RWPE2 (cell line): ENCODE results near the gene SLC36A2.
"Not testable (repeated sequence)": the region's sequence is repeated elsewhere in the genome, so short reads cannot be mapped to it uniquely, and the experiment has no call there.

ENCODE experiments used
- ATAC-seq: fragments of 200-7000 bp; cut with Tn5 transposase; 3 replicates; pipeline ENCODE4 v1.9.1; 2021; ENCODE audit warnings: low read depth
- DNase-seq: peaks from one replicate; pipeline ENCODE4 v3.0.0-alpha.2; 2020; ENCODE audit warnings: low spot score
- H3K27ac ChIP-seq: fragments of 450-650 bp; 2 replicates; pipeline ENCODE4 v1.5.1; 2017; ENCODE audit warnings: mild to moderate bottlenecking; ENCODE audit not compliant: poor library complexity, severe bottlenecking
- H3K27me3 ChIP-seq: fragments of 250-450 bp; sonication (Bioruptor Pico); 2 replicates; pipeline ENCODE4 v1.5.1; 2021; ENCODE audit warnings: mild to moderate bottlenecking, moderate library complexity; ENCODE audit not compliant: insufficient read depth, poor library complexity, severe bottlenecking
- H3K36me3 ChIP-seq: fragments of 250-450 bp; sonication (Bioruptor Pico); 2 replicates; pipeline ENCODE4 v1.5.1; 2020; ENCODE audit warnings: low read depth, mild to moderate bottlenecking, moderate library complexity
- H3K4me1 ChIP-seq: fragments of 250-450 bp; sonication (Bioruptor Pico); 2 replicates; pipeline ENCODE4 v1.5.1; 2021; ENCODE audit warnings: mild to moderate bottlenecking, moderate library complexity; ENCODE audit not compliant: insufficient read depth, poor library complexity, severe bottlenecking
- H3K4me3 ChIP-seq: fragments of 250-450 bp; sonication (Bioruptor Pico); 2 replicates; pipeline ENCODE4 v1.5.1; 2021; ENCODE audit warnings: mild to moderate bottlenecking, moderate library complexity; ENCODE audit not compliant: severe bottlenecking
- H3K9me3 ChIP-seq: fragments of 250-450 bp; sonication (Bioruptor Pico); 2 replicates; pipeline ENCODE4 v1.5.1; 2021; ENCODE audit warnings: mild to moderate bottlenecking, moderate library complexity; ENCODE audit not compliant: severe bottlenecking
- CTCF ChIP-seq: fragments of 450-650 bp; IDR thresholded peaks from one replicate; pipeline ENCODE4 v1.5.1; 2017; ENCODE audit warnings: mild to moderate bottlenecking, moderate library complexity; ENCODE audit not compliant: poor library complexity, severe bottlenecking

The SLC36A2 gene

GRCh38 chr5:151381899-151382298 is 34.5 kb upstream of the SLC36A2 start:
- DNase-seq: no peak

GRCh38 chr5:151378616-151379015 is 31.3 kb upstream of the SLC36A2 start:
- no peak for TF ChIP-seq CTCF
- DNase-seq (no peak), ATAC-seq (no peak)
- Histone ChIP-seq H3K4me1 (no peaks in the 10 kb centered on the region), H3K36me3 (no peaks in the 10 kb centered on the region), H3K9me3 (no peaks in the 10 kb centered on the region), H3K27ac (no peak overlapping the region), H3K4me3 (no peak overlapping the region), H3K27me3 (no peaks in the 10 kb centered on the region)

More at GRCh38 chr5:151381899-151382298, 34.5 kb upstream of the SLC36A2 start:
- H3K27me3 ChIP-seq: no peaks in the 10 kb centered on the region
- no peak overlapping the region for H3K4me3 ChIP-seq
- no peaks in the 10 kb centered on the region for H3K36me3 ChIP-seq
- H3K4me1 ChIP-seq: no peaks in the 10 kb centered on the region
- H3K9me3 ChIP-seq: no peaks in the 10 kb centered on the region
- ATAC-seq: no peak
- H3K27ac ChIP-seq: no peak overlapping the region
- no peak for TF ChIP-seq CTCF

- Histone ChIP-seq H3K4me1 (no peaks in the 10 kb centered on the region), H3K4me3 (no peak overlapping the region), H3K27me3 (no peaks in the 10 kb centered on the region), H3K9me3 (no peaks in the 10 kb centered on the region), H3K27ac (no peak overlapping the region), H3K36me3 (no peaks in the 10 kb centered on the region)
- ATAC-seq: no peak
- DNase-seq: no peak
- no peak for TF ChIP-seq CTCF
Measured at GRCh38 chr5:151374539-151374938, 27.2 kb upstream of the SLC36A2 start.

- not testable (repeated sequence) for DNase-seq, ATAC-seq, H3K27ac ChIP-seq, H3K36me3 ChIP-seq, H3K9me3 ChIP-seq, H3K4me3 ChIP-seq, H3K27me3 ChIP-seq, H3K4me1 ChIP-seq
Measured at GRCh38 chr5:151367038-151367437, 19.7 kb upstream of the SLC36A2 start.

- no peak overlapping the region for H3K4me3 ChIP-seq
- no peak for ATAC-seq
- no peak overlapping the region for H3K27ac ChIP-seq
- H3K27me3 ChIP-seq: no peaks in the 10 kb centered on the region
- TF ChIP-seq CTCF: no peak
- H3K4me1 ChIP-seq: no peaks in the 10 kb centered on the region
- DNase-seq: no peak
- H3K9me3 ChIP-seq: peaks cover 5% of the 10 kb centered on the region
- no peaks in the 10 kb centered on the region for H3K36me3 ChIP-seq
Measured at GRCh38 chr5:151363673-151364072, 16.3 kb upstream of the SLC36A2 start.
